ENCODE data around the gene LMBR1L. TPM values are rescaled to one million over a fixed set of nuclear protein-coding genes. Genes with fewer than 3 reads are reported as not detected.

LMBR1L gene
- total RNA-seq, 3 donors from 2014 or later (not counting 1 experiment from before 2014, with no cell fraction given): 262 to 294 (median 271) TPM

GRCh38 chr12:49109641-49110463 is 795 bp downstream of the LMBR1L start:
- ATAC-seq (no peak), DNase-seq (peak in 1 of 2 donors; percentile 51)
- H3K4me1 ChIP-seq (ENCODE audit: control insufficient read depth, insufficient read depth, low read length): peaks cover 26% of the 10 kb centered on the region
- peak overlapping the region; percentile 96 for H3K4me3 ChIP-seq (ENCODE audit: low read length)
- Mint-ChIP-seq H3K36me3 (no peaks in the 10 kb centered on the region), H3K4me3 (peak overlapping the region; percentile 100), H3K27ac (peak overlapping the region; percentile 98), H3K27me3 (ENCODE audit: low read depth in 2 of 2) (no peaks in the 10 kb centered on the region), H3K4me1 (peaks cover 28 to 50% of the 10 kb centered on the region in 2 donors), H3K9me3 (no peaks in the 10 kb centered on the region)
- no peaks in the 10 kb centered on the region for H3K9me3 ChIP-seq (ENCODE audit: control insufficient read depth, insufficient read depth, low read length)
- no peak for TF ChIP-seq CTCF (IDR thresholded peaks at IDR 0.05)
- intact Hi-C loops (cut with micrococcal nuclease): loop anchor here (1.0 to 5.0 kb wide), 3 partner anchors 20 to 48 kb away; partner anchors contain the start of gene KMT2D
- peak overlapping the region; percentile 94 for H3K27ac ChIP-seq (ENCODE audit: low read length)
- H3K36me3 ChIP-seq (ENCODE audit: control insufficient read depth, insufficient read depth, low read length): peaks cover 6% of the 10 kb centered on the region
- WGBS (ENCODE audit: insufficient coverage): 7% methylated on average over 31 of the region's 33 CpGs
- no peaks in the 10 kb centered on the region for H3K27me3 ChIP-seq (ENCODE audit: control insufficient read depth, insufficient read depth, low read length)

- H3K4me3 ChIP-seq (ENCODE audit: low read length): no peak overlapping the region
- peak in 1 of 2 donors; percentile 21 for DNase-seq
- Mint-ChIP-seq H3K4me1 (peaks cover 35 to 59% of the 10 kb centered on the region in 2 donors), H3K9me3 (no peaks in the 10 kb centered on the region), H3K36me3 (peaks cover 6% of the 10 kb centered on the region), H3K4me3 (peak overlapping the region; percentile 100), H3K27ac (peak overlapping the region; percentile 98), H3K27me3 (ENCODE audit: low read depth in 2 of 2) (no peaks in the 10 kb centered on the region)
- H3K9me3 ChIP-seq (ENCODE audit: control insufficient read depth, insufficient read depth, low read length): no peaks in the 10 kb centered on the region
- WGBS (ENCODE audit: insufficient coverage): 67% methylated on average over 4 of the region's 4 CpGs
- intact Hi-C loops (cut with micrococcal nuclease): no loop called here
- TF ChIP-seq CTCF (IDR thresholded peaks at IDR 0.05): no peak
- no peak for ATAC-seq
- H3K27me3 ChIP-seq (ENCODE audit: control insufficient read depth, insufficient read depth, low read length): no peaks in the 10 kb centered on the region
- H3K4me1 ChIP-seq (ENCODE audit: control insufficient read depth, insufficient read depth, low read length): peaks cover 32% of the 10 kb centered on the region
- peaks cover 15% of the 10 kb centered on the region for H3K36me3 ChIP-seq (ENCODE audit: control insufficient read depth, insufficient read depth, low read length)
- no peak overlapping the region for H3K27ac ChIP-seq (ENCODE audit: low read length)
These were observed 1.7 kb downstream of the LMBR1L start for GRCh38 chr12:49108958-49109404.

- Histone ChIP-seq H3K4me3 (ENCODE audit: low read length) (no peak overlapping the region), H3K27me3 (ENCODE audit: control insufficient read depth, insufficient read depth, low read length) (no peaks in the 10 kb centered on the region), H3K36me3 (ENCODE audit: control insufficient read depth, insufficient read depth, low read length) (peaks cover 47% of the 10 kb centered on the region), H3K27ac (ENCODE audit: low read length) (no peak overlapping the region), H3K4me1 (ENCODE audit: control insufficient read depth, insufficient read depth, low read length) (peaks cover 25% of the 10 kb centered on the region), H3K9me3 (ENCODE audit: control insufficient read depth, insufficient read depth, low read length) (no peaks in the 10 kb centered on the region)
- 96% methylated on average over 9 of the region's 9 CpGs for WGBS (ENCODE audit: insufficient coverage)
- Mint-ChIP-seq H3K4me3 (no peak overlapping the region), H3K27me3 (ENCODE audit: low read depth in 2 of 2) (no peaks in the 10 kb centered on the region), H3K27ac (peak overlapping the region in 1 of 2 donors; percentile 8), H3K36me3 (peaks cover 8% of the 10 kb centered on the region), H3K4me1 (peaks cover 32 to 58% of the 10 kb centered on the region in 2 donors), H3K9me3 (no peaks in the 10 kb centered on the region)
- no peak for TF ChIP-seq CTCF (IDR thresholded peaks at IDR 0.05)
- DNase-seq (no peak), ATAC-seq (no peak)
- intact Hi-C loops (cut with micrococcal nuclease): no loop called here
These were observed 5.1 kb downstream of the LMBR1L start for GRCh38 chr12:49105504-49106084.

Data from natural killer cell (primary cell).